Kidney (tissue), 14 donors: Measurements from ENCODE around the gene CLEC16A. TPM values are rescaled to one million over a fixed set of nuclear protein-coding genes. Genes with fewer than 3 reads are reported as not detected.

Source experiments
- DNase-seq, 5 donors: peaks; one replicate each; pipeline ENCODE4 v3.0.0-alpha.2; 2013 to 2020
- FAIRE-seq: peaks from 2 replicates; lab custom pipeline; 2012; peaks lifted over from hg19 to GRCh38; lab: Jason Lieb, UNC
- H3K27ac ChIP-seq, 2 donors: one replicate each; pipeline ENCODE4 v1.7.0; 2013; ENCODE audit warnings: low read depth in 2 of 2, low read length in 2 of 2, inconsistent platforms in 1 of 2
- H3K27me3 ChIP-seq: one replicate; pipeline ENCODE4 v1.7.1; 2013; ENCODE audit warnings: low read length, inconsistent platforms; ENCODE audit not compliant: control insufficient read depth, insufficient read depth
- H3K36me3 ChIP-seq, 3 donors: one replicate each; pipeline versions ENCODE4 v1.7.0 to v1.7.1; 2013; ENCODE audit warnings: low read length in 3 of 3, control low read depth in 1 of 3, inconsistent platforms in 1 of 3; ENCODE audit not compliant: insufficient read depth in 3 of 3, control insufficient read depth in 2 of 3
- H3K4me1 ChIP-seq, 3 donors: one replicate each; pipeline versions ENCODE4 v1.7.0 to v1.7.1; 2013; ENCODE audit warnings: low read length in 3 of 3, inconsistent platforms in 1 of 3, low read depth in 1 of 3; ENCODE audit not compliant: control insufficient read depth in 2 of 3, insufficient read depth in 2 of 3
- H3K4me3 ChIP-seq, 3 donors: one replicate each; pipeline versions ENCODE4 v1.7.0 to v1.8.1; 2013; ENCODE audit warnings: low read length in 3 of 3, control low read depth in 1 of 3, inconsistent platforms in 1 of 3
- H3K9ac ChIP-seq, 3 donors: one replicate each; pipeline versions ENCODE4 v1.7.0 to v1.7.1; 2013; ENCODE audit warnings: low read length in 3 of 3, control low read depth in 1 of 3, inconsistent platforms in 1 of 3
- H3K9me3 ChIP-seq, 3 donors: one replicate each; pipeline versions ENCODE4 v1.7.0 to v1.7.1; 2013; ENCODE audit warnings: low read length in 3 of 3, control low read depth in 1 of 3, inconsistent platforms in 1 of 3; ENCODE audit not compliant: control insufficient read depth in 2 of 3, insufficient read depth in 1 of 3
- intact Hi-C: fragments of 100-400 bp; cut with DNase I; formaldehyde crosslinking; loops from one replicate; pipeline ENCODE4 v1.11.1; 2022
- polyA plus RNA-seq: library from polyadenylated mRNA; stranded (reverse); fragments of 350-450 nt; fragmentation: Illumina TruSeq; extraction: RNeasy Lipid Tissue Mini Kit (QIAGEN cat#74804); gene quantifications from one replicate; pipeline ENCODE4 v1.2.3, GENCODE V29; 2014; ENCODE audit warnings: low read depth, low replicate concordance; ENCODE audit not compliant: insufficient read depth
- total RNA-seq: library from RNA; stranded (reverse); fragmentation: NEBNext Ultra II Directional; extraction: Animal tissue kit (Norgen Biotek cat#: 25700); gene quantifications from one replicate; pipeline ENCODE4 v1.2.1, GENCODE V29; 2021
- TF ChIP-seq, protein P1 (sequence below): IDR thresholded peaks from 3 replicates; pipeline ENCODE4 v1.5.1; 2012; ENCODE audit warnings: mild to moderate bottlenecking, moderate library complexity, borderline replicate concordance; ENCODE audit not compliant: insufficient read depth; ENCODE audit errors: extremely low read depth
- donor health status: control.
- donor health status: control.
- donor health status: control.
- donor health status: control.
- donor health status: control.
- donor health status: DM: yes; HTN: yes; CAD: no.
- donor health status: Normal renal cell carcinoma (clear cell type).

CLEC16A gene
- total and polyA plus RNA-seq, 2 donors from 2014 or later: 10.8 to 51.9 TPM

GRCh38 chr16:11188801-11189740 is 244.7 kb downstream of the CLEC16A start:
- DNase-seq (no peak), FAIRE-seq (no peak)
- H3K4me3 ChIP-seq: no peak overlapping the region
- no peak overlapping the region for H3K27ac ChIP-seq
- TF ChIP-seq, protein P1, sequence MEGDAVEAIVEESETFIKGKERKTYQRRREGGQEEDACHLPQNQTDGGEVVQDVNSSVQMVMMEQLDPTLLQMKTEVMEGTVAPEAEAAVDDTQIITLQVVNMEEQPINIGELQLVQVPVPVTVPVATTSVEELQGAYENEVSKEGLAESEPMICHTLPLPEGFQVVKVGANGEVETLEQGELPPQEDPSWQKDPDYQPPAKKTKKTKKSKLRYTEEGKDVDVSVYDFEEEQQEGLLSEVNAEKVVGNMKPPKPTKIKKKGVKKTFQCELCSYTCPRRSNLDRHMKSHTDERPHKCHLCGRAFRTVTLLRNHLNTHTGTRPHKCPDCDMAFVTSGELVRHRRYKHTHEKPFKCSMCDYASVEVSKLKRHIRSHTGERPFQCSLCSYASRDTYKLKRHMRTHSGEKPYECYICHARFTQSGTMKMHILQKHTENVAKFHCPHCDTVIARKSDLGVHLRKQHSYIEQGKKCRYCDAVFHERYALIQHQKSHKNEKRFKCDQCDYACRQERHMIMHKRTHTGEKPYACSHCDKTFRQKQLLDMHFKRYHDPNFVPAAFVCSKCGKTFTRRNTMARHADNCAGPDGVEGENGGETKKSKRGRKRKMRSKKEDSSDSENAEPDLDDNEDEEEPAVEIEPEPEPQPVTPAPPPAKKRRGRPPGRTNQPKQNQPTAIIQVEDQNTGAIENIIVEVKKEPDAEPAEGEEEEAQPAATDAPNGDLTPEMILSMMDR: no peak
- H3K9me3 ChIP-seq: no peaks in the 10 kb centered on the region
- intact Hi-C loops: no loop called here
- H3K27me3 ChIP-seq: no peaks in the 10 kb centered on the region
- no peak overlapping the region for H3K9ac ChIP-seq
- no peaks in the 10 kb centered on the region for H3K36me3 ChIP-seq
- no peaks in the 10 kb centered on the region for H3K4me1 ChIP-seq

DNA sequence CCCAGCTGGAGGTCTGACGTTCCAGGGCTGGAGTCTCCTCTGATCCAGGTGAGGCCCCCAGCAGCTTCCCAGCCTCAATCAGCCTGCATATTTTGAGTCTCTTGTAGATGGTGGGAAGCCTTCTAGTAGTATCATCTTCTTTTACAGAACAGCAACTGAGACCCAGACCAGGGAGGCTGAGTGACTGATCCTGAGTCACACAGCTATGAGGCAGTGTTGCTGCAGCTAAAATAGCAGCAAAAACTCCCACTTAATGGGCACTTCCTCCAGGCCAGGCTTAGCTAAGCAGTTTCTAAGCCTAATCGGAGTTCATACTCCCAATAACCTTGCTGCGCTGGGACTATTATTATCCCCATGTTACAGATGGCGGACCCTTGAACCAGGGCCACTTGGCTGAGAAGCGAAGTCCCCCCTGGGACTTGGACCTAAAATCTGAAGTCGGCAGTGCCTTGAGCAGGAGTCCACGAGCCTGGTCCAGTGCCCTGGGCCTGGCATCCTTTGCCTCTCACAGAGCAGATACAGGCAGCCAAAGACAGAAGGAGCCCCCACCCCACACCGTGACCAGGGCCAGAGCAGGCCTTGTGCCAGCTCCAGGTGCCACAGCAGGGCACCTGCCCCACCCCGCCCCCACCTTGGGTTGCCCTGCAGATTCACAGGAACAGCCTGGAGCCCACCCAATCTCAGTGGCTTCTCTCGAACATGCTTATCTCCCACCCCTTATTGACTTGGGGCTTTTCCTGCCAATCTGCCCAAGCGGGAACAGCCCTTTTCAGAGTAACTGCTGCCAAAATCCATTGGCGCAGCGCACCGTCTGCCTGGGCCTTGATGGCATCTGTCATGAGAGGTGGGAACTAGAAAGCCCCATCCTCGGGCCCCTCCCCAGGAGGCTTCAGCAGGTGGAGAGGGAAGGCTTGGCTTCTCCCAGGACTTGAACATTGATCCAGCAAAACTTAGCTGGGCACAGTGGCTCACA is 246.5 kb downstream of the CLEC16A start:
- TF ChIP-seq, protein P1: no peak
- intact Hi-C loops: no loop called here
- Histone ChIP-seq H3K9ac (no peak overlapping the region), H3K4me3 (no peak overlapping the region), H3K9me3 (no peaks in the 10 kb centered on the region), H3K4me1 (no peaks in the 10 kb centered on the region), H3K27me3 (no peaks in the 10 kb centered on the region), H3K36me3 (no peaks in the 10 kb centered on the region), H3K27ac (no peak overlapping the region)
- FAIRE-seq: no peak
- no peak for DNase-seq

DNA sequence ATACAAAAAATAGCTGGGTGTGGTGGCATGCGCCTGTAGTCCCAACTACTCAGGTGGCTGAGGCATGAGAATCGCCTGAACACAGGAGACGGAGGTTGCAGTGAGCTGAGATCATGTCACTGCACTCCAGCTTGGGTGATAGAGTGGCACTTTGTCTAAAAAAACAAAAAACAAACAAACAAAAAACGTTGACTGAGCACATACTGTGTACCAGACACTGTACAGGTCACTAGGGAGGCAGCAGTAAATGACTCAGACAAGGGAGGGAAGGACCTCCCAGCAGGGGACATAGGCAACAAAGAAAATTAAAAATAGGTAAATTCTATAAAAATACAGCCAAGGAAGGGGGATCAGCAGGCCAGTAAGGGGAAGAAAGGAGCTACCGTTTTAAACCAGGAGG is 247.3 kb downstream of the CLEC16A start:
- no peak for FAIRE-seq
- H3K9me3 ChIP-seq: no peaks in the 10 kb centered on the region
- no peak for DNase-seq
- no peak overlapping the region for H3K9ac ChIP-seq
- no peak overlapping the region for H3K4me3 ChIP-seq
- no peaks in the 10 kb centered on the region for H3K36me3 ChIP-seq
- H3K27ac ChIP-seq: no peak overlapping the region
- TF ChIP-seq, protein P1: no peak
- intact Hi-C loops: no loop called here
- no peaks in the 10 kb centered on the region for H3K27me3 ChIP-seq
- no peaks in the 10 kb centered on the region for H3K4me1 ChIP-seq
